Activated T-cell treated with anti-CD3 and anti-CD28 coated beads, Interleukin-2, amount 50 U/mL, for 1 hour (primary cell): ENCODE data around the gene FGF11.
"Not testable (repeated sequence)": the region's sequence is repeated elsewhere in the genome, so short reads cannot be mapped to it uniquely, and the experiment has no call there.

ENCODE experiments used
- DNase-seq: peaks from one replicate; pipeline ENCODE4 v3.0.0-alpha.2; 2020

FGF11 gene

GRCh38 chr17:7464081-7464480, 24.8 kb downstream of the FGF11 start:
- DNase-seq: no peak

GRCh38 chr17:7465597-7466275, 26.4 kb downstream of the FGF11 start:
- DNase-seq: no peak

GRCh38 chr17:7466318-7466638, 27.0 kb downstream of the FGF11 start:
- no peak for DNase-seq

GRCh38 chr17:7466639-7467341, 27.5 kb downstream of the FGF11 start:
- DNase-seq: no peak

GRCh38 chr17:7467498-7467897, 28.2 kb downstream of the FGF11 start:
- no peak for DNase-seq

GRCh38 chr17:7468290-7468689, 29.0 kb downstream of the FGF11 start:
- DNase-seq: no peak

GRCh38 chr17:7468804-7469389, 29.6 kb downstream of the FGF11 start:
- DNase-seq: no peak

- DNase-seq: not testable (repeated sequence)
These were observed 30.5 kb downstream of the FGF11 start for GRCh38 chr17:7469843-7470242.

GRCh38 chr17:7470457-7470973, 31.2 kb downstream of the FGF11 start:
- not testable (repeated sequence) for DNase-seq

GRCh38 chr17:7471729-7472128, 32.4 kb downstream of the FGF11 start:
- no peak for DNase-seq

GRCh38 chr17:7474767-7475166, 35.5 kb downstream of the FGF11 start:
- DNase-seq: not testable (repeated sequence)

- no peak for DNase-seq
These were observed 36.6 kb downstream of the FGF11 start for GRCh38 chr17:7475764-7476422.

GRCh38 chr17:7476494-7476893, 37.2 kb downstream of the FGF11 start:
- no peak for DNase-seq

- no peak for DNase-seq
These were observed 37.6 kb downstream of the FGF11 start for GRCh38 chr17:7476951-7477350.

GRCh38 chr17:7477392-7478275, 38.3 kb downstream of the FGF11 start:
- peak; percentile 60 for DNase-seq

GRCh38 chr17:7478276-7479212, 39.2 kb downstream of the FGF11 start:
- DNase-seq: peak; percentile 78

- DNase-seq: peak; percentile 81
These were observed 40.1 kb downstream of the FGF11 start, which contains the start of gene ZBTB4 for GRCh38 chr17:7479213-7480088. TSS of gene ZBTB4 (minus strand) at chr17:7479631. CDS start at chr17:7466801, 12,830 bp downstream.

- no peak for DNase-seq
These were observed 40.7 kb downstream of the FGF11 start for GRCh38 chr17:7480089-7480384.

GRCh38 chr17:7481275-7481674, 42.0 kb downstream of the FGF11 start, which contains the start of gene SLC35G6:
TSS of gene SLC35G6 (plus strand) at chr17:7481446. CDS start at chr17:7481517, 71 bp downstream.
- not testable (repeated sequence) for DNase-seq
